Fibroblast of lung (primary cell): Measurements from ENCODE around the gene GLRA1. TPM values are rescaled to one million over a fixed set of nuclear protein-coding genes. Genes with fewer than 3 reads are reported as not detected.

Source experiments
- DNase-seq, 2 donors: peaks; one replicate each; pipeline versions ENCODE4 v3.0.0 to v3.0.0-alpha.2; 2010; ENCODE audit warnings: low read depth in 2 of 2
- H2AFZ ChIP-seq: 2 replicates; pipeline ENCODE4 v1.5.1; 2012; ENCODE audit warnings: low read length, control low read depth, inconsistent platforms
- H3K27ac ChIP-seq: 2 replicates; pipeline ENCODE4 v1.5.1; 2011; ENCODE audit warnings: low read length, control low read depth; ENCODE audit not compliant: insufficient read depth
- H3K27me3 ChIP-seq: 2 replicates; pipeline ENCODE4 v1.5.1; 2011; ENCODE audit warnings: mild to moderate bottlenecking, low read length; ENCODE audit not compliant: control insufficient read depth, insufficient read depth
- H3K36me3 ChIP-seq: 2 replicates; pipeline ENCODE4 v1.5.1; 2011; ENCODE audit warnings: low read length; ENCODE audit not compliant: control insufficient read depth, insufficient read depth
- H3K4me1 ChIP-seq: 2 replicates; pipeline ENCODE4 v1.5.1; 2011; ENCODE audit warnings: low read length; ENCODE audit not compliant: control insufficient read depth, insufficient read depth; ENCODE audit errors: extremely low read depth
- H3K4me2 ChIP-seq: 2 replicates; pipeline ENCODE4 v1.5.1; 2011; ENCODE audit warnings: low read length, control low read depth; ENCODE audit not compliant: insufficient read depth; ENCODE audit errors: extremely low read depth
- H3K4me3 ChIP-seq, 4 experiments: fragments of 200-600 bp in 1 of 4; sonication (generic) in 1 of 4; replicated peaks in 1 of 4; 2 replicates each; pipeline ENCODE4 v1.5.1; 2011 to 2016; ENCODE audit warnings: low read length in 4 of 4, low read depth in 3 of 4, mild to moderate bottlenecking in 3 of 4, control low read depth in 2 of 4, inconsistent platforms in 1 of 4, mixed read lengths in 1 of 4; ENCODE audit not compliant: insufficient read depth in 1 of 4; ENCODE audit errors: control extremely low read depth in 1 of 4
- H3K79me2 ChIP-seq: 2 replicates; pipeline ENCODE4 v1.5.1; 2012; ENCODE audit warnings: mild to moderate bottlenecking, low read length, inconsistent platforms; ENCODE audit not compliant: control insufficient read depth, insufficient read depth
- H3K9ac ChIP-seq: 2 replicates; pipeline ENCODE4 v1.5.1; 2011; ENCODE audit warnings: mild to moderate bottlenecking, low read length, control low read depth; ENCODE audit not compliant: insufficient read depth
- H3K9me3 ChIP-seq: 2 replicates; pipeline ENCODE4 v1.5.1; 2012; ENCODE audit warnings: low read depth, low read length; ENCODE audit not compliant: control insufficient read depth, insufficient read depth
- H4K20me1 ChIP-seq: 2 replicates; pipeline ENCODE4 v1.5.1; 2011; ENCODE audit warnings: low read length; ENCODE audit not compliant: control insufficient read depth, insufficient read depth; ENCODE audit errors: extremely low read depth
- CTCF ChIP-seq, 2 donors: IDR thresholded peaks in 1 of 2; conservative IDR thresholded peaks in 1 of 2; 1 replicate in 1 of 2; 2 replicates in 1 of 2; pipeline ENCODE4 v1.5.1; 2011 to 2012; ENCODE audit warnings: low read length in 2 of 2, control low read depth in 1 of 2, inconsistent platforms in 1 of 2, low read depth in 1 of 2, mild to moderate bottlenecking in 1 of 2
- EZH2 ChIP-seq: IDR thresholded peaks from 2 replicates; pipeline ENCODE4 v1.5.1; 2012; ENCODE audit warnings: low read length, control low read depth, mild to moderate bottlenecking; ENCODE audit errors: missing control alignments
- polyA plus RNA-seq, 2 donors: library from polyadenylated mRNA; depleted of rRNA in 1 of 2; stranded (reverse) in 1 of 2; unstranded in 1 of 2; fragments of >200 nt; gene quantifications; 2 replicates each; pipeline ENCODE4 v1.2.1, GENCODE V29; 2011 to 2012; ENCODE audit warnings: missing spikeins in 1 of 2
- total RNA-seq: library from RNA; depleted of rRNA; stranded (reverse); fragments of >200 nt; gene quantifications from 2 replicates; pipeline ENCODE4 v1.2.1, GENCODE V29; 2014

The GLRA1 gene
- total and polyA plus RNA-seq, 2 donors (not counting 1 experiment from before 2014, with no cell fraction given): not detected

GRCh38 chr5:151897896-151898295, 26.8 kb downstream of the GLRA1 start:
- TF ChIP-seq CTCF (conservative IDR thresholded peaks at IDR 0.05 in 1 of 2, IDR thresholded peaks at IDR 0.05 in 1 of 2; ENCODE audit: low read depth in 1 of 2, low read length in 2 of 2): no peak
- no peak for TF ChIP-seq EZH2
- Histone ChIP-seq H3K27ac (no peak overlapping the region), H3K79me2 (no peaks in the 10 kb centered on the region), H3K36me3 (no peaks in the 10 kb centered on the region), H3K27me3 (no peaks in the 10 kb centered on the region), H2AFZ (no peak overlapping the region), H3K9me3 (no peaks in the 10 kb centered on the region), H3K4me2 (no peak overlapping the region), H3K4me1 (peaks cover 4% of the 10 kb centered on the region), H4K20me1 (no peaks in the 10 kb centered on the region), H3K9ac (no peak overlapping the region), H3K4me3 (no peak overlapping the region)
- no peak for DNase-seq

GRCh38 chr5:151897020-151897552, 27.6 kb downstream of the GLRA1 start:
- no peak for DNase-seq
- peaks cover 4% of the 10 kb centered on the region for H3K4me1 ChIP-seq
- H3K9me3 ChIP-seq: no peaks in the 10 kb centered on the region
- no peak overlapping the region for H3K4me2 ChIP-seq
- no peak overlapping the region for H3K9ac ChIP-seq
- no peak overlapping the region for H2AFZ ChIP-seq
- no peak overlapping the region for H3K4me3 ChIP-seq
- H3K79me2 ChIP-seq: no peaks in the 10 kb centered on the region
- TF ChIP-seq CTCF (conservative IDR thresholded peaks at IDR 0.05 in 1 of 2, IDR thresholded peaks at IDR 0.05 in 1 of 2; ENCODE audit: low read depth in 1 of 2, low read length in 2 of 2) (no peak), EZH2 (no peak)
- no peak overlapping the region for H3K27ac ChIP-seq
- H3K36me3 ChIP-seq: no peaks in the 10 kb centered on the region
- H3K27me3 ChIP-seq: no peaks in the 10 kb centered on the region
- H4K20me1 ChIP-seq: no peaks in the 10 kb centered on the region

GRCh38 chr5:151896031-151896691, 28.5 kb downstream of the GLRA1 start:
- Histone ChIP-seq H3K4me3 (no peak overlapping the region), H3K4me2 (no peak overlapping the region), H3K27ac (no peak overlapping the region), H3K27me3 (no peaks in the 10 kb centered on the region), H3K9ac (no peak overlapping the region), H4K20me1 (no peaks in the 10 kb centered on the region), H2AFZ (no peak overlapping the region), H3K4me1 (peaks cover 4% of the 10 kb centered on the region), H3K79me2 (no peaks in the 10 kb centered on the region), H3K9me3 (no peaks in the 10 kb centered on the region), H3K36me3 (no peaks in the 10 kb centered on the region)
- TF ChIP-seq CTCF (conservative IDR thresholded peaks at IDR 0.05 in 1 of 2, IDR thresholded peaks at IDR 0.05 in 1 of 2; ENCODE audit: low read depth in 1 of 2, low read length in 2 of 2) (no peak), EZH2 (no peak)
- peak; percentile 39 to 91 for DNase-seq
